CD4-positive, alpha-beta memory T cell (primary cell): ENCODE measurements around the gene ZNF778. TPM values are rescaled to one million over a fixed set of nuclear protein-coding genes. Genes with fewer than 3 reads are reported as not detected.
"Not testable (repeated sequence)": the region's sequence is repeated elsewhere in the genome, so short reads cannot be mapped to it uniquely, and the experiment has no call there.

Source experiments
- CTCF ChIA-PET: fragments of 350-600 bp; sonication (Branson Sonifier 250); formaldehyde crosslinking; loops from one replicate; lab custom pipeline; 2021; ENCODE audit warnings: inconsistent platforms; ENCODE audit not compliant: partially characterized antibody; lab: Charles Lee
- POLR2A ChIA-PET: fragments of 350-600 bp; sonication (Branson Sonifier 250); formaldehyde crosslinking; loops from one replicate; lab custom pipeline; 2021; ENCODE audit not compliant: partially characterized antibody; lab: Charles Lee
- DNase-seq, 5 donors: peaks; one replicate each; pipeline versions ENCODE4 v3.0.0 to v3.0.0-alpha.2; 2020 to 2022; ENCODE audit warnings: mixed read lengths in 1 of 5
- H3K27ac ChIP-seq: one replicate; pipeline ENCODE4 v1.7.0; 2013; ENCODE audit warnings: low read depth, low read length
- H3K27me3 ChIP-seq: 2 replicates; pipeline ENCODE4 v1.7.0; 2013; ENCODE audit warnings: mild to moderate bottlenecking, low read length, moderate library complexity; ENCODE audit not compliant: insufficient read depth
- H3K36me3 ChIP-seq: 2 replicates; pipeline ENCODE4 v1.7.0; 2013; ENCODE audit warnings: mild to moderate bottlenecking, low read length, moderate library complexity; ENCODE audit not compliant: insufficient read depth
- H3K4me1 ChIP-seq: 2 replicates; pipeline ENCODE4 v1.7.0; 2013; ENCODE audit warnings: mild to moderate bottlenecking, low read length, moderate library complexity; ENCODE audit not compliant: insufficient read depth
- H3K4me3 ChIP-seq, 2 donors: one replicate each; pipeline ENCODE4 v1.7.0; 2013; ENCODE audit warnings: low read length in 2 of 2, mild to moderate bottlenecking in 1 of 2
- H3K9me3 ChIP-seq, 2 donors: one replicate each; pipeline ENCODE4 v1.7.0; 2013; ENCODE audit warnings: low read length in 2 of 2, control low read depth in 1 of 2; ENCODE audit not compliant: control insufficient read depth in 1 of 2
- H3K27ac Mint-ChIP-seq, 7 donors: one replicate each; pipeline ENCODE4 v1.8.0; 2020 to 2021; ENCODE audit warnings: mixed read lengths in 7 of 7, mild to moderate bottlenecking in 6 of 7, inconsistent platforms in 3 of 7, moderate library complexity in 3 of 7
- H3K27me3 Mint-ChIP-seq, 2 donors: one replicate each; pipeline ENCODE4 v1.8.0; 2020 to 2021; ENCODE audit warnings: mixed read lengths in 2 of 2
- H3K36me3 Mint-ChIP-seq, 2 donors: one replicate each; pipeline ENCODE4 v1.8.0; 2020 to 2021; ENCODE audit warnings: mixed read lengths in 2 of 2, inconsistent platforms in 1 of 2, mild to moderate bottlenecking in 1 of 2
- H3K4me1 Mint-ChIP-seq, 4 donors: one replicate each; pipeline ENCODE4 v1.8.0; 2020 to 2021; ENCODE audit warnings: mixed read lengths in 4 of 4, mild to moderate bottlenecking in 1 of 4
- H3K4me3 Mint-ChIP-seq, 8 donors: one replicate each; pipeline ENCODE4 v1.8.0; 2020 to 2021; ENCODE audit warnings: mixed read lengths in 8 of 8, mild to moderate bottlenecking in 7 of 8, moderate library complexity in 6 of 8, inconsistent platforms in 3 of 8
- H3K9me3 Mint-ChIP-seq, 8 donors: one replicate each; pipeline ENCODE4 v1.8.0; 2020 to 2021; ENCODE audit warnings: mixed read lengths in 8 of 8, mild to moderate bottlenecking in 5 of 8, inconsistent platforms in 3 of 8, moderate library complexity in 1 of 8
- intact Hi-C: fragments of 100-400 bp; cut with micrococcal nuclease; formaldehyde crosslinking; loops from one replicate; pipeline ENCODE4 v1.15.1; 2023
- polyA plus RNA-seq, 2 donors: library from polyadenylated mRNA; unstranded; fragments of 300-500 nt; fragmentation: Illumina TruSeq; gene quantifications; one replicate each; pipeline ENCODE4 v1.2.3, GENCODE V29; 2021
- total RNA-seq, 2 experiments: library from RNA; stranded (reverse); gene quantifications; one replicate each; pipeline ENCODE4 v1.2.3, GENCODE V29; 2021

Gene ZNF778
- total and polyA plus RNA-seq, 4 experiments from 2014 or later, result 1.0 to 15.9 (median 8.8) TPM

DNA sequence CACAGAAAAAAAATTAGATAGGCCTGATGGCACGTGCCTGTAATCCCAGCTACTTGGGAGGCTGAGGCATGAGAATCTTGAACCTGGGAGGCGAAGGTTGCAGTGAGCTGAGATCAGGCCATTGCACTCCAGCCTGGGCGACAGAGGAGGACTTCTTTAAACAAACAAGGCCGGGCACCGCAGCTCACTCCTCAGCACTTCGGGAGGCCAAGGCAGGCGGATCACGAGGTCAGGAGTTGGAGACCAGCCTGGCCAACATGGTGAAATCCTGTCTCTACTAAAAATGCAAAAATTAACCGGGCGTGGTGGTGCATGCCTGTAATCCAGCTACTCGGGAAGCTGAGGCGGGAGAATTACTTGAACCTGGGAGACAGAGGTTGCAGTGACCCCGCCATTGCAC is 26.8 kb downstream of the ZNF778 start:
- H3K27me3 Mint-ChIP-seq, H3K27ac ChIP-seq, H3K9me3 Mint-ChIP-seq, H3K9me3 ChIP-seq, H3K27me3 ChIP-seq, POLR2A ChIA-PET, DNase-seq, H3K36me3 Mint-ChIP-seq, H3K36me3 ChIP-seq, H3K4me3 ChIP-seq: not testable (repeated sequence)
- Mint-ChIP-seq H3K27ac (peak overlapping the region in 3 of 7 donors; percentile 19 to 82 (median 63)), H3K4me3 (peak overlapping the region in 1 of 8 donors; percentile 61), H3K4me1 (peaks cover 8 to 38% (median 23%) of the 10 kb centered on the region in 4 donors)
- peaks cover 23% of the 10 kb centered on the region for H3K4me1 ChIP-seq
- CTCF ChIA-PET, result interaction anchor here (2.5 kb wide), 1 partner anchor 45 kb away, joined by 7 read pairs; no protein-coding TSS in a partner anchor
- intact Hi-C loops, result loop anchor here (5.0 kb wide), 1 partner anchor 1292 kb away; the partner anchor contains the start of gene BANP

DNA sequence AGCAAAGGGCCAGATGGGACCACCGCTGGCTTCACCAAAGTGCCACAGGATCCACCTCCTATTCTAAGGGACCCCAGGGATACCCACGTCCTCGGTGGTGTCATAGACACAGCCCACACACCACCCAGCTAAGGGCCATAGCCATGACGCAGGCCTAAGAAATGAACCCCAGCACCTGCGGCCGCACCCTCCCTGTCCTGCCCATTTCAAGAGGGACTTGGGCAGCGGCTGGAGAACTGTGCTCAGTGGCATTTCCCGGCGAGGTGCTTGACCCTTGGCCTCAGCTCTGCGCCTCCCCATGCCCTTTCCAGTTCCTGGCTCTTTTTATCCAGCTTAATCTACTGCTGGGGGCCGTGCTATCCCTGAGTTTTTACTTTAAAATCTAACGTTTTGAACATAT is 27.3 kb downstream of the ZNF778 start:
- Mint-ChIP-seq H3K27me3 (no peaks in the 10 kb centered on the region), H3K4me1 (peaks cover 8 to 38% (median 23%) of the 10 kb centered on the region in 4 donors), H3K4me3 (no peak overlapping the region), H3K36me3 (peaks cover 0 to 6% of the 10 kb centered on the region in 2 donors), H3K9me3 (peaks cover 0 to under 1% (median 0%) of the 10 kb centered on the region in 8 donors), H3K27ac (no peak overlapping the region)
- no peaks in the 10 kb centered on the region for H3K9me3 ChIP-seq
- no peak for DNase-seq
- peaks cover 22% of the 10 kb centered on the region for H3K4me1 ChIP-seq
- intact Hi-C loops, result loop anchor here (5.0 kb wide), 1 partner anchor 1292 kb away; the partner anchor contains the start of gene BANP
- no peaks in the 10 kb centered on the region for H3K27me3 ChIP-seq
- H3K36me3 ChIP-seq, result no peaks in the 10 kb centered on the region
- ChIA-PET POLR2A (no interaction called here), CTCF (interaction anchor here (2.5 kb wide), 1 partner anchor 44 kb away, joined by 7 read pairs; no protein-coding TSS in a partner anchor)
- H3K27ac ChIP-seq, result no peak overlapping the region
- H3K4me3 ChIP-seq, result no peak overlapping the region

DNA sequence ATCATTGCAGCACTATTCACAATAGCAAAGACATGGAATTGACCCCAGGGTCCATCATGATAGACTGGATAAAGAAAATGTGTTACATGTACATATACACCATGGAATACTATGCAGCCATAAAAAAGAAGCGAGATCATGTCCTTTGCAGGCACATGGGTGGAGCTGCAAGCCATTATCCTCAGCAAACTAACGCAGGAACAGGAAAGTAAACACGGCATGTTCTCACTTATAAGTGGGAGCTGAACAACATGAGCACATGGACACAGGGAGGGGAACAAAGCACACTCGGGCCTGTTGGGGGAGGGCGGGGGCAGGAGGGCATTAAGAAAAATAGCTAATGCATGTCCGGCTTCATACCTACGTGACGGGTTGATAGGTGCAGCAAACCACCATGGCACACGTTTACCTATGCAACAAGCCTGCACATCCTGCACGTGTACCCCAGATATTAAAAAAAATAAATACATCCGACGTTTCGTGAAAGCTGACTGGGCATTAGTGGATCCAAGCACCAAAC is 28.9 kb downstream of the ZNF778 start:
- Histone ChIP-seq H3K4me1 (peaks cover 14% of the 10 kb centered on the region), H3K27me3 (no peaks in the 10 kb centered on the region), H3K27ac (no peak overlapping the region), H3K9me3 (no peaks in the 10 kb centered on the region), H3K36me3 (no peaks in the 10 kb centered on the region), H3K4me3 (no peak overlapping the region)
- ChIA-PET CTCF (interaction anchor here (2.0 kb wide), 2 partner anchors 43 to 68 kb away, joined by 7 to 9 read pairs; no protein-coding TSS in a partner anchor), POLR2A (interaction anchor here (0.9 to 1.8 kb wide), 8 partner anchors 25 to 626 kb away, joined by 3 to 7 read pairs (median 4); partner anchors contain the start of genes SPG7, TCF25 and ZNF778)
- H3K4me1 Mint-ChIP-seq, result peaks cover 3 to 32% (median 14%) of the 10 kb centered on the region in 4 donors
- H3K9me3 Mint-ChIP-seq, result peaks cover 0 to 14% (median 6%) of the 10 kb centered on the region in 8 donors
- no peak for DNase-seq
- H3K36me3 Mint-ChIP-seq, result no peaks in the 10 kb centered on the region
- peak overlapping the region; percentile 23 to 88 (median 70) for H3K27ac Mint-ChIP-seq
- H3K4me3 Mint-ChIP-seq, result peak overlapping the region; percentile 35 to 80 (median 68)
- intact Hi-C loops, result no loop called here
- H3K27me3 Mint-ChIP-seq, result no peaks in the 10 kb centered on the region

DNA sequence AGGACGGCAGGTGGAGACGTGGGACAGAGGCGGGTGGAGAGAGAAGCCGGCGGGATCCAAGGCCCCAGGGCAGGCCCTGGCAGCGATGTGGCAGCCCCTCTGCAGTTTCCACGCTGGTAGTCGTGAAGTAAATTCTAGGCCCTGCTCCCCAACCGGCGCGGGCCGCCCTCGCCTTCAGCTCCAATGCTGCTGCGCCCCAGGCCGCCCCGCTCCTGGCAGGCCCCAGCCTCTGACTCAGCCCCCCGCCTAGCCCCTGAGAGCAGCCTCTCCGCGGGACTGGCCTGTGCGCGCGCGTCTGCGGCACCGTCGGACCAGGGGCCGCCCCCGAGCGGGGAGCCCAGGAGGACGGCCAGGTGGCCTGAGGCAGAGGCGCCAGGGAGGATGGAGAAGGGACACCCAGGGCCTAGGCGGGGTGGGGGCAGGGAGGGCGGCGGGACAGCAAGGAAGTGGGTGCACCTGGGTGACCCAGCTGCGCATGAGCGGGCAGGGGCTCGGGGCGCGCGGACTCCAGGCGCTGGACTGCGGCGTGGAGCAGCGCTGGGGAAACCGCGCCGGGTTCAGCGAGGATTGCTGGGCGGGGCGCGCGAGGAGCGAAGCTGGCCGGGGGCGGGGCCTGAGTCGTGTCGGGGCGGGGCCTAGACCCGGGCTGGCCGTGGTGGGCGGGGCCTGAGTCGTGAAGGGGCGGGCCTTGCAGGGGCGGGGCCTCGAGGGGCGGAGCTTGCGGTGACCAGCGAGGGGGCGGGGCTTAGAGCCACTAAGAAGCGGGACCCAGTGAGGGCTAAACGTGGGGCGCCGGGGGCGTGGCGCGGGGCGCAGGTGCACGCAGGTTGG is 29.6 kb downstream of the ZNF778 start:
- H3K4me3 Mint-ChIP-seq, result peak overlapping the region; percentile 26 to 81 (median 72)
- Histone ChIP-seq H3K4me3 (peak overlapping the region in 1 of 2 donors; percentile 43), H3K36me3 (no peaks in the 10 kb centered on the region), H3K4me1 (peaks cover 10% of the 10 kb centered on the region), H3K27me3 (no peaks in the 10 kb centered on the region), H3K9me3 (no peaks in the 10 kb centered on the region), H3K27ac (no peak overlapping the region)
- peak overlapping the region in 5 of 7 donors; percentile 68 to 88 (median 70) for H3K27ac Mint-ChIP-seq
- peaks cover 5 to 33% (median 12%) of the 10 kb centered on the region in 4 donors for H3K4me1 Mint-ChIP-seq
- intact Hi-C loops, result no loop called here
- ChIA-PET POLR2A (interaction anchor here (0.5 to 1.8 kb wide), 16 partner anchors 10 to 626 kb away, joined by 3 to 7 read pairs (median 4); partner anchors contain the start of genes CDK10, SPG7, TCF25 and ZNF778), CTCF (interaction anchor here (2.0 kb wide), 2 partner anchors 42 to 68 kb away, joined by 7 to 9 read pairs; no protein-coding TSS in a partner anchor)
- no peaks in the 10 kb centered on the region for H3K36me3 Mint-ChIP-seq
- peak; percentile 87 to 94 (median 90) for DNase-seq
- no peaks in the 10 kb centered on the region for H3K27me3 Mint-ChIP-seq
- H3K9me3 Mint-ChIP-seq, result peaks cover 0 to 14% (median 6%) of the 10 kb centered on the region in 8 donors

DNA sequence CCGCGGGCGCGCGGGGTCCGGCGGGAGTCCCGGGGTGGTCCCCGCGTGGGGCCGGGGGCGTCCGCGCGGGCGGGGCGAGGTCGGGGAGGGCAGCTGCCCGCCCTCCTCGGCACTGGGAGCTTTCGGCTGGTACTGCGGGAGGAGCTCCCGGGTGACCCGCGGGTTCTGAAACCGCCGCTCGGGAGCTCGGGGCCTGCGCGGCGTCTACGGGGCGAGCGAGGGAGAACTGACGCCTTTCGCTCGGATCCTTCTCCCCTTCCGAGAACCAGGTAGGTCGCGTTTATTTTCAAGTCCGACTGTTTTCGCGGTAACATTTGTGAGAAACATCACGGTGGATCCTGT is 30.2 kb downstream of the ZNF778 start:
- H3K27ac Mint-ChIP-seq, result peak overlapping the region in 6 of 7 donors; percentile 30 to 77 (median 70)
- peak overlapping the region; percentile 76 to 84 (median 82) for H3K4me3 Mint-ChIP-seq
- H3K27me3 ChIP-seq, H3K4me1 ChIP-seq, DNase-seq, H3K9me3 ChIP-seq, H3K36me3 ChIP-seq, H3K36me3 Mint-ChIP-seq, intact Hi-C loops, H3K27me3 Mint-ChIP-seq: not testable (repeated sequence)
- Histone ChIP-seq H3K4me3 (peak overlapping the region in 1 of 2 donors; percentile 22), H3K27ac (peak overlapping the region; percentile 21)
- H3K4me1 Mint-ChIP-seq, result peaks cover 5 to 33% (median 12%) of the 10 kb centered on the region in 4 donors
- ChIA-PET CTCF (interaction anchor here (2.0 kb wide), 2 partner anchors 42 to 67 kb away, joined by 7 to 9 read pairs; no protein-coding TSS in a partner anchor), POLR2A (interaction anchor here (0.5 to 1.8 kb wide), 14 partner anchors 10 to 625 kb away, joined by 3 to 7 read pairs (median 4); partner anchors contain the start of genes CDK10, SPG7, TCF25 and ZNF778)
- peaks cover 0 to 14% (median 6%) of the 10 kb centered on the region in 8 donors for H3K9me3 Mint-ChIP-seq

DNA sequence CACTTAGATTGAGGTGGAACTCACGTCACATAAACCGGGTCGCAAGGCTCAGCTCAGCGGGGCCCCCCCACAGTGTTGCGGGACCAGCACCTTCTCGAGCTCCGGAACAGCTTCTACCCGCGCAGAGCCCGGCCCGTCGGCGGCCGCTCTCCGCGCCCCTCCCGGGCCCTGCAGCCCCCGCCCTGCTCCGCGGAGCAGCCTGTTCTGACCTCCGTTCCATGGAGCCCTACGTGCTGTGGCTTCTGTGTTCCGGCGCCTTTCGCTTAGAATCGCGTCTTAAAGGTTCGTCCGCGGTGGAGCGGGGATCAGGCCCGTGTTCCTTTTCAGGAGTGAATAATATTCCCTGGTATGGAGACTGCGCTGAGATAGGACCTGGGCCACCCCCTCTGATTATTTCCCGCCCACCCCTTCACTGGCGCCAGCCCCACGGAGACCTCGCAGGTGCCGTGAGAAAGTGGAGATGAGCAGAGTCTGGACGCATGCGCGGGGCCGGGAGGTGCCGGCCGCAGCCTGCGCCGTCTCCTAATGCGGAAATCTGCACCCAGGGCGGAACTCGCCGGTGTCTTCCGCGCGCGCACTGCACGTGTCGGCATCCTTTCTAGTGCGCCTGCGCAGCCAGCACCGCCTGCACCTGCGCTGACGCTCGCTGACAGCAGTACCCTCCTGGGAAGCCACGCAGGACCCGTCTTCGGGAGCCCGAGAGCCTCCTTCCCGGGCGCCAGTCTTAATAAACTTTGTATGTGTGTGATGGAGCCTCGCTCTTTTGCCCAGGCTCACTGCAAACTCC is 30.9 kb downstream of the ZNF778 start:
- Histone ChIP-seq H3K9me3 (no peaks in the 10 kb centered on the region), H3K4me3 (peak overlapping the region in 1 of 2 donors; percentile 22), H3K4me1 (peaks cover 10% of the 10 kb centered on the region), H3K36me3 (no peaks in the 10 kb centered on the region), H3K27me3 (no peaks in the 10 kb centered on the region), H3K27ac (no peak overlapping the region)
- no peaks in the 10 kb centered on the region for H3K36me3 Mint-ChIP-seq
- ChIA-PET CTCF (interaction anchor here (0.7 to 2.0 kb wide), 2 partner anchors 41 to 272 kb away, joined by 3 to 9 read pairs; no protein-coding TSS in a partner anchor), POLR2A (interaction anchor here (1.2 to 1.8 kb wide), 6 partner anchors 31 to 438 kb away, joined by 3 to 7 read pairs (median 6); partner anchors contain the start of genes CDK10, SPG7 and ZNF778)
- H3K4me3 Mint-ChIP-seq, result peak overlapping the region; percentile 73 to 84 (median 82)
- peak overlapping the region in 4 of 7 donors; percentile 69 to 77 (median 72) for H3K27ac Mint-ChIP-seq
- H3K27me3 Mint-ChIP-seq, result no peaks in the 10 kb centered on the region
- intact Hi-C loops, result no loop called here
- peak in 1 of 5 donors; percentile 38 for DNase-seq
- peaks cover 0 to 14% (median 6%) of the 10 kb centered on the region in 8 donors for H3K9me3 Mint-ChIP-seq
- peaks cover 3 to 28% (median 9%) of the 10 kb centered on the region in 4 donors for H3K4me1 Mint-ChIP-seq
